Mucosa of rectum (tissue), 2 donors: ENCODE results near the gene EXOC3L2.
A peak's percentile ranks its signal among the peaks of the same experiment; 100 is the strongest.

Experiments used
- H3K27ac ChIP-seq, 2 donors: one replicate each; pipeline ENCODE4 v1.7.0; 2013; ENCODE audit warnings: inconsistent platforms in 2 of 2, low read depth in 2 of 2, low read length in 2 of 2
- H3K27me3 ChIP-seq, 2 donors: one replicate each; pipeline ENCODE4 v1.7.0; 2013; ENCODE audit warnings: low read length in 2 of 2; ENCODE audit not compliant: control insufficient read depth in 2 of 2, insufficient read depth in 2 of 2
- H3K36me3 ChIP-seq, 2 donors: one replicate each; pipeline ENCODE4 v1.7.0; 2013; ENCODE audit warnings: low read length in 2 of 2; ENCODE audit not compliant: control insufficient read depth in 2 of 2, insufficient read depth in 2 of 2
- H3K4me1 ChIP-seq, 2 donors: one replicate each; pipeline ENCODE4 v1.7.0; 2013; ENCODE audit warnings: low read length in 2 of 2, mild to moderate bottlenecking in 1 of 2; ENCODE audit not compliant: control insufficient read depth in 2 of 2, insufficient read depth in 2 of 2
- H3K4me3 ChIP-seq, 2 donors: one replicate each; pipeline ENCODE4 v1.7.0; 2013; ENCODE audit warnings: low read length in 2 of 2
- H3K9ac ChIP-seq, 2 donors: one replicate each; pipeline ENCODE4 v1.7.0; 2013; ENCODE audit warnings: low read length in 2 of 2, low read depth in 1 of 2, mild to moderate bottlenecking in 1 of 2
- H3K9me3 ChIP-seq, 2 donors: one replicate each; pipeline ENCODE4 v1.7.0; 2013; ENCODE audit warnings: low read length in 2 of 2; ENCODE audit not compliant: control insufficient read depth in 2 of 2
- donor health status: healthy.
- donor health status: Normal muscosa, but diverticular disease.

Gene EXOC3L2

DNA sequence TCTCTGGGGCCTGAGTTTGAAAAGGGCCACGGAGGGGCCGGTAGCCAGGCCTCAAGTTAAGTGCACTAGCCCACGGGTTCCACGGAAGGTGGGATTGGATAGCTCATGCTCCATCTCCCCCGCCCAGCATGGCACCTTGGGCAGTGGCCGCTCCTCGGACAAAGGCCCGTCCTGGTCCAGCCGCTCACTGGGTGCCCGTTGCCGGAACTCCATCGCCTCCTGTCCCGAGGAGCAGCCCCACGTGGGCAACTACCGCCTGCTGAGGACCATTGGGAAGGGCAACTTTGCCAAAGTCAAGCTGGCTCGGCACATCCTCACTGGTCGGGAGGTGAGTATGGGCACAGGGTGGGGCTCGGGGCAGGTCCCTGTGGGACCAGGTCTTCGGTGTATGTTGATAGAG, 13.7 kb upstream of the EXOC3L2 start:
- no peak overlapping the region for H3K4me3 ChIP-seq
- H3K9ac ChIP-seq = no peak overlapping the region
- no peak overlapping the region for H3K27ac ChIP-seq
- no peaks in the 10 kb centered on the region for H3K9me3 ChIP-seq
- H3K36me3 ChIP-seq = no peaks in the 10 kb centered on the region
- H3K4me1 ChIP-seq = no peaks in the 10 kb centered on the region
- H3K27me3 ChIP-seq = no peaks in the 10 kb centered on the region

GRCh38 chr19:45256836-45257235, 11.6 kb upstream of the EXOC3L2 start:
- no peak overlapping the region for H3K4me3 ChIP-seq
- no peak overlapping the region for H3K27ac ChIP-seq
- no peaks in the 10 kb centered on the region for H3K27me3 ChIP-seq
- no peaks in the 10 kb centered on the region for H3K9me3 ChIP-seq
- no peak overlapping the region for H3K9ac ChIP-seq
- H3K36me3 ChIP-seq = no peaks in the 10 kb centered on the region
- H3K4me1 ChIP-seq = peaks cover 0 to 11% of the 10 kb centered on the region in 2 donors

DNA sequence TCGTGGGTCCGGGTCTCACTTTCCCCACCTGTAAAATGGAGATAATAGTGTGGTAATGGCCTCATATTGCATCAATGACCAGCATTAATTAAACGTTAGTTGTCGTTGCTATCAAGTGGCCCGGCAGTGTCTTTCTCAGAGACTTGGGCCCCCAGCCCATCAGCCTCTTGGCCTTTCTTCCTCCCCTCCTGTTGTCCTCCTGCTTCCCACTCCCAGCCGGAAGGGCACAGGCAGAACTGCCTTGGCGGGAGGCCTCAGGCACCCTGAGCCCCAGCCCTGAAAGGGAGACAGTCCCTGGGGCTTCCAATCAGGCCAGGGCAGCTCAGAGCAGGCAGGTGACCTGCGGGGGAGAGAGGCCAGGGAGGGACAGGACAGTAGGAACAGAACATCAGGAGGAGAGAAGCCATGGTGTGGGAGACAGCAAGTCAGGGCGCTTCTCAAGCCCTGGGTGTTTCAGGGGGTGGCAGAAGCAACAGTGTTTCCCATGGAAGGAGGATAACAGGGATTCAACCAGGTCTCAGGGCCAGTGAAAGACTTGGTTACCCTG, 10.5 kb upstream of the EXOC3L2 start:
- H3K27ac ChIP-seq = no peak overlapping the region
- H3K9ac ChIP-seq = no peak overlapping the region
- H3K4me3 ChIP-seq = no peak overlapping the region
- H3K36me3 ChIP-seq = no peaks in the 10 kb centered on the region
- no peaks in the 10 kb centered on the region for H3K9me3 ChIP-seq
- H3K4me1 ChIP-seq = peaks cover 2 to 12% of the 10 kb centered on the region in 2 donors
- H3K27me3 ChIP-seq = no peaks in the 10 kb centered on the region

GRCh38 chr19:45254044-45254531, 8.9 kb upstream of the EXOC3L2 start:
- H3K4me1 ChIP-seq = peaks cover 7 to 18% of the 10 kb centered on the region in 2 donors
- H3K4me3 ChIP-seq = no peak overlapping the region
- H3K9ac ChIP-seq = no peak overlapping the region
- H3K36me3 ChIP-seq = no peaks in the 10 kb centered on the region
- no peaks in the 10 kb centered on the region for H3K27me3 ChIP-seq
- H3K27ac ChIP-seq = no peak overlapping the region
- no peaks in the 10 kb centered on the region for H3K9me3 ChIP-seq

DNA sequence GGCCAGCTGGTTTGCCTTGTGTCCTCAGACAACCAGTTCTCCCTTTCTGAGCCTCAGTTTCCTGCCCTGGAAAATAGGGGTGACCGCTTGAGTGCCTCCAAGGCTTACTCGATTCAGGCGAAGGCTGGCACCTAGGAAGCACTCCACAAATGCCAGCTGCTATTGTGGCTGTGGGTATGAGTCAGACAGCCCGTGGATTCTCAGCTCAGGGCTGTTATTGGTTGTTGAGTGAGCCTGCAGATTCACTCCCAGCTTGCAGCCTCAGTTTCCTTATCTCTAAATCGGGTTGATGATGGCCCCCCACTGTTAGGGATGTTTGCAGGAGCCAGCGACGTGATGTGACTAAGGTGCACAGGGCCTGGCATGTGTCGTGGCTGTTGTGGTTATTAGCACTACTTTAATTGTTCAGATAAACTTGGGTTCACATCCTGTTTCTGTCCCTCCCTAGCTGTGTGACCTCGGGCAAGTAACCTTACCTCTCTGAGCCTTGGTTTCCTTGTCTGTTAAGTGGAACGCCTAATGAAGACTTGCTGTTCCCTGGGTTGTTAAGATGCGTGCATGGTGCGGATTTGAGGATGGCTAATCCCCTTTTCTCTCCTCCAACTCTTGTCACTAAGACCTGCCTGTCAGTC, 8.3 kb upstream of the EXOC3L2 start:
- Histone ChIP-seq H3K9ac (no peak overlapping the region), H3K4me3 (no peak overlapping the region), H3K4me1 (peaks cover 7 to 18% of the 10 kb centered on the region in 2 donors), H3K9me3 (no peaks in the 10 kb centered on the region), H3K27me3 (no peaks in the 10 kb centered on the region), H3K27ac (no peak overlapping the region), H3K36me3 (no peaks in the 10 kb centered on the region)

DNA sequence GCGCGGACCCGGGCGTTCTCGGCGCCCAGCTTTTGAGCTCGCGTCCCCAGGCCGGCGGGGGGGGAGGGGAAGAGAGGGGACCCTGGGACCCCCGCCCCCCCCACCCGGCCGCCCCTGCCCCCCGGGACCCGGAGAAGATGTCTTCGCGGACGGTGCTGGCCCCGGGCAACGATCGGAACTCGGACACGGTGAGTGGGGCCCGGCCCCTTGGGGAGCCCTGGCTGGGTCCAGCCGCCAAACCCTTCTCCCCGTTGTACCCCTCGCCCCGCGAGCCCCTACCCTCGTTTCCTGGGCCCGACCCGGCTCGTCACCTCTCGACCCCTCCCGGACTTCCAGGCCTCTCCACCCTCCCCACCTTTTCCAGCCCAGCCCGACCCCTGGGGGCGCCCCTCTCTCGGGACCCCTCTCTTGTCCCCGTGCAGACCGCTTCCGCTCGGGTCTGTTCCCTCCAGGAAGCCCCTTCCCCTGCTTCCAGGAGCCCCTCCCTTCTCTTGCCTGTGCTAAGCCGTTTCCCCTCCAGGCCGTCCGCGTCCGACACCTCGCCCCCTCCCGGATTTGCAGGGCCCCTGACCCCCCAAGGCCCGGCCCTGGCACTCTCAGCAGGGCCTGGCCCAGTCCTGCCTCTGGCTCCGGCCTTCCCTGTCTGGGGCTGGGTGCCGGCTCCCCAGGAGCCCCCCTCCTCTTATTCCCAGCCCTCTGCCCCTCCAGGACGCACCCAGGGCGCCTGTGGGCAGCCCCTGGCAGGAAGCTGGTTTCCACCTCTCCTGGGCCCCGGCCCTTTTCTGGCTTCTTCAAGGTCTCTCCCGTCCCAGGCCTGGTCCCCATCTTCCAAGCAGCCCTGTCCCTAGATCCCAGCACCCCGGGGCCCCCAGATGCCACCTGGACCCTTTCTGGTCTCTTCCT, 6.5 kb upstream of the EXOC3L2 start:
- Histone ChIP-seq H3K36me3 (no peaks in the 10 kb centered on the region), H3K27me3 (no peaks in the 10 kb centered on the region), H3K4me3 (peak overlapping the region; percentile 65 to 72), H3K9ac (peak overlapping the region; percentile 53 to 60), H3K4me1 (peaks cover 7 to 18% of the 10 kb centered on the region in 2 donors), H3K9me3 (no peaks in the 10 kb centered on the region), H3K27ac (no peak overlapping the region)

- peaks cover 7 to 18% of the 10 kb centered on the region in 2 donors for H3K4me1 ChIP-seq
- no peak within 1 kb of the TSS for H3K27ac ChIP-seq
- no peaks in the 10 kb centered on the region for H3K9me3 ChIP-seq
- peak within 1 kb of the TSS; percentile 58 to 68 for H3K9ac ChIP-seq
- H3K4me3 ChIP-seq = peak within 1 kb of the TSS; percentile 76 to 88
- H3K36me3 ChIP-seq = no peaks in the 10 kb centered on the region
- H3K27me3 ChIP-seq = no peaks in the 10 kb centered on the region
Observed at GRCh38 chr19:45250832-45251451, 5.7 kb upstream of the EXOC3L2 start, which contains the start of gene MARK4. TSS of gene MARK4 (plus strand) at chr19:45251271. CDS start at chr19:45251589, 318 bp downstream.

DNA sequence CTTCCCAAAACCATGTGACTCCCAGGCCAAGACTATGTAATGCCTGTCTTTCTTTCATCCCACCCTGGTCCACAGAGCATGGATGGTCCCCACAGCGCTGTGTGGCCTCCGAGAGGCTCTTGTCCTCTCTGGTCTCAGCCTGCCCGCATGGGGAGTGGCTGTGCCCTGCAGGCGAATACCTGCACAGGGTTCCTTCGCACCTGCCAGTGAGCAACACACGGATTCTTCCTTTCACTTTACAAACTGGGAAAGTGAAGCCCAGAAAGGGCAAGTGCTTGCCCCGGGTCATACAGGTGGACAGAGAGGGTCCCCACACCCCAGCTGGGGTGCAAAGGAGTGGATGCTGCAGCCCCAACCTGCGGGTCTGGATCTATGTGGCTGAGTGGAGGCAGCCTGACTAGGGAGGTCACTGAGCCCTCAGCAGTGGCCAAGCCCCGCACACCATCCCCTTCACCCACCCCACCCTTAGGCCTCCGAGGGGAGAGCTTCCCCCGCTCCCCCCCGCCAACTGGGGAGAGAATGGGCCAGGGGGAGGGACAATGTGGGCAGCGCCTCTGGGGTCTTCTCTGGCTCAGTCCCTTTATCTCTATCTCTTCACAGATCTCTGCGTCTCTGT, 5.1 kb upstream of the EXOC3L2 start:
- H3K27ac ChIP-seq = no peak overlapping the region
- peaks cover 7 to 18% of the 10 kb centered on the region in 2 donors for H3K4me1 ChIP-seq
- peak overlapping the region; percentile 76 to 88 for H3K4me3 ChIP-seq
- H3K36me3 ChIP-seq = no peaks in the 10 kb centered on the region
- H3K9me3 ChIP-seq = no peaks in the 10 kb centered on the region
- H3K9ac ChIP-seq = peak overlapping the region; percentile 58 to 68
- no peaks in the 10 kb centered on the region for H3K27me3 ChIP-seq

DNA sequence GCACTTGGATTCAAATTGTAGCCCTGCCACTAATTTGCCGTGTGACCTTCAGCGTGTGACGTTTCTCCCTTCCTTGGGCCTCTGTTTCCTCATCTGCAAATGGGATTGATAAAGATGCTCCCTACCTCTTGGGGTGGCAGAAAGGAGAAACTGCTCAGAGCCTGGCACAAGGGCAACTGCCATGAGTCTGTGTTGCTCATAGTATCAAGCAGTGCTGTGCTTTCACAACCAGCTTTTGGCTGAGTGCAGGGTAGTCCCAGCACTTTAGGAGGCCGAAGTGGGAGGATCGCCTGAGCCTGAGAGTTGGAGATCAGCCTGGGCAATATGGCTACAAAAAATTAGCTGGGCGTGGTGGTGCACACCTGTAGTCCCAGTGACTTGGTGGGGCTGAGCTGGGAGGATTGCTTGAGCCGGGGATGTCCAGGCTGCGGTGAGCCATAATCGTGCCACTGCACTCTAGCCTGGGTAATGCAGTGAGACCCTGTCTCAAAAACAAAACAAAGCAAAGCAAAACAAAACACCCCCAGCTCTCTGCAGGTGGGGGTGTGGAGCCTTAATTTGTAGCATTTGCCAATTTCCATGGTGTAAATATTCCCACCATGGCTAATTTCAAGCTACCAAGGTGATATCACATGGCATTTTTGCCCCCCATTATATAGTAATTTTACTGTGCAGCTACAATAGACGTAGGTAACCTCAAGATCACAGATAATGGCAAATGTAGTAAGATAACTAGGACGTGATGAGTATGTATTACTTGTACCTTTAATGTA, 4.2 kb upstream of the EXOC3L2 start:
- no peaks in the 10 kb centered on the region for H3K9me3 ChIP-seq
- H3K36me3 ChIP-seq = no peaks in the 10 kb centered on the region
- H3K27me3 ChIP-seq = no peaks in the 10 kb centered on the region
- no peak overlapping the region for H3K9ac ChIP-seq
- no peak overlapping the region for H3K4me3 ChIP-seq
- no peak overlapping the region for H3K27ac ChIP-seq
- H3K4me1 ChIP-seq = peaks cover 7 to 18% of the 10 kb centered on the region in 2 donors
